HG03521 (cell line): ENCODE measurements around the gene WIPF2.
"Not testable (repeated sequence)": the region's sequence is repeated elsewhere in the genome, so short reads cannot be mapped to it uniquely, and the experiment has no call there.

Experiments used
- ATAC-seq: cut with Tn5 transposase; IDR thresholded peaks from one replicate; pipeline ENCODE4 v1.9.1; 2021; ENCODE audit warnings: mild to moderate bottlenecking, moderate library complexity; ENCODE audit not compliant: unreplicated experiment

WIPF2 gene

DNA sequence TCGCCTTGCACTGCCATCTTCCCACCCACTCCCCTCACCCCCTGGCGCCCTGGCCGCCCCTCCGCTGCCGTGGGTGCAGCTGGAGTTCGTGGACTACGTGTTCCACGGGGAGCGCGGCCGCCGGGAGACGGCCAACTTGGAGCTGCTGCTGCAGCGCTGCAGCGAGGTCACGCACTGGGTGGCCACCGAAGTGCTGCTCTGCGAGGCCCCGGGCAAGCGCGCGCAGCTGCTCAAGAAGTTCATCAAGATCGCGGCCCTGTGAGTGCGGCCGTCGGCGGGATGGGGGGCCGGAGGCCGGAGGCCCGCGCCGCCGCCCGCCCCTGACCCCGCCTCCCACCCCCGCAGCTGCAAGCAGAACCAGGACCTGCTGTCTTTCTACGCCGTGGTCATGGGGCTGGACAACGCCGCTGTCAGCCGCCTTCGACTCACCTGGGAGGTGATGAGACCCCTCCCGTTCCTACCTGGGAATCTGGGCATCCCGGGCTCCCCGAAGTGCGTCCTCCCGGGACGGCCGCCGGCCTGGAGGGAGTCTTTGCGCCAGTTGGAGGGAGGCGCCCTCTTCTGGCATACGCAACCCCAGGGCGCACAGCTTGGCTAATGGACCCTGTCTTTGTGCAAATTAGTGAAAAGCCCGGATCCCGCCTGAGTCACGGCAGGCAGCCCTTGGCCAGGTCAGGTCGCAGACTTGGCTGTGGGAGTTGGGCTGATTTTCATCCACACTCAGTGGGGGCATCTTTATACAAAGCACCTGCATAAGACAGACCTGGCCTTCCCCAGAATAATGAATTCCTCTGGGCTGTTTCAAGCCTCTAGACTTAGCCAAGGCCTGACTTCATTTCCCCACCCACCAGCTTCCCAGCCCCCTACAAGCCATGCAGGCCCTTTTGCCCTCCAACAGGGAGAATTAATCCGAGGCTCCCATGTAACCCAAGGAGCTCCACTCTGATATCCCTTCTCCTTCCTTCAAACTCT is 27.6 kb upstream of the WIPF2 start:
- no peak for ATAC-seq

GRCh38 chr17:40192961-40193360 is 26.1 kb upstream of the WIPF2 start:
- no peak for ATAC-seq

DNA sequence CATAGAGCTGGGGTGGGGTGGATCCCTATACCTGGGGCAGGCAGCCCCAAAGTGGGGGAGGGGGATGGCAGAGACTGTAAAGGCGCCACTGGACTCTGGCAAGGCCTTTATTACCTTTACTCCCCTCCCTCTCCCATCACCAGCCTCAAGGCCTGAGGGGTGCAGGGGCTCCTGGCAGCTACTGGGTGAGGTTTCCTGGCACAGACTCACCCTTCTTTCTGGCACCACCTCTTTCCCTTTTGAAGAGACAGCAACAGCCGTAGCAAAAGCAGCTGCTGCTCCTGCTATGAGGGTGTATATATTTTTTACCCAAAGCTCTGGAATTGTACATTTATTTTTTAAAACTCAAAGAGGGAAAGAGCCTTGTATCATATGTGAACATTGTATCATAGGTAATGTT is 24.3 kb upstream of the WIPF2 start:
- ATAC-seq = no peak

- no peak for ATAC-seq
Observed at GRCh38 chr17:40197550-40197949, 21.6 kb upstream of the WIPF2 start.

GRCh38 chr17:40197965-40198456 is 21.1 kb upstream of the WIPF2 start:
- ATAC-seq = not testable (repeated sequence)

DNA sequence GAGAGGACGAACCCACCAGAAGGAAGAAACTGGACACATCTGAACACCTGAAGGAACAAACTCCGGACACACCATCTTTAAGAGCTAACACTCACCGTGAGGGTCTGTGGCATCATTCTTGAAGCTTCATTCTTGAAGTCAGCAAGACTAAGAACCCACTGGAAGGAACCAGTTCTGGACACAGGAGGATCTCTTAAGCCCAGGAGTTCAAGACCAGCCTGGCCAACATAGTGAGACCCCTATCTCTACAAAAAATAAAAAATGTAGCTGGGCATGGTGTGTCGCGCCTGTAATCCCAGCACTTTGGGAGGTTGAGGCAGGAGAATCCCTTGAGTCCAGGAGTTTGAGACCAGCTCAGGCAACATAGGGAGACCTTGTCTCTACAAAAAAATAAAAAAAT is 20.5 kb upstream of the WIPF2 start:
- ATAC-seq = no peak

DNA sequence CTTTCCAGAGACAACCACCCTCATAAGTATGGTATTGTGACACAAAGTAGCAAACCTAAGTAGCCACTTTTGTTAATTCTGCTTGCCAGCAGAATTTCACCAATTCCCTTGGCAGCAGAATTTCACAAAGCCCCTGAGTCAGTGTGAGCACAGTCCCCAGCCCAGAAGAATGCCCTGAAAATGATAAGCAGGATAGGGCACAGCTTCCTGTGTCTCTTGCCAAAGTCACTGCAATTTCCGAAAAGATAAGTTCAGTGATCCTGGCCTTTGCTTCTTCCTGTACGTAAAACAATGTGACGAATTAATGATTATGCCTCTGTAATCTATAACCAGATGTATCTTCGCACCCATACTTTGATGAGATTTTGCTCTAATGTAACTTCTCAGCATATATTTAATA is 16.0 kb upstream of the WIPF2 start:
- ATAC-seq = no peak

DNA sequence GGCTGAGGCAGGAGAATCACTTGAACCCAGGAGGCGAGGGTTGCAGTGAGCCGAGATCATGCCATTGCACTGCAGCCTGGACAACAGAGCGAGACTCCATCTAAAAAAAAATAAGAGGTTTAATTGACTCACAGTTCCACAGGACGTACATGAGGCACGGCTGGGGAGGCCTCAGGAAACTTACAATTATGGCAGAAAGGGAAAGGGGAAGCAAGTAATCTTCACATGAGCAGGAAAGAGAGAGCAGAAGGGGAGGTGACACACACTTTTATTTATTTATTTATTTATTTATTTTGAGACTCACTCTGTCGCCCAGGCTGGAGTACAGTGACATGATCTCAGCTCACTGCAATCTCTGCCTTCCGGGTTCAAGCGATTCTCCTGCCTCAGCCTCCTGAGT is 12.9 kb upstream of the WIPF2 start:
- not testable (repeated sequence) for ATAC-seq

GRCh38 chr17:40209404-40210093 is 9.6 kb upstream of the WIPF2 start:
- no peak for ATAC-seq

DNA sequence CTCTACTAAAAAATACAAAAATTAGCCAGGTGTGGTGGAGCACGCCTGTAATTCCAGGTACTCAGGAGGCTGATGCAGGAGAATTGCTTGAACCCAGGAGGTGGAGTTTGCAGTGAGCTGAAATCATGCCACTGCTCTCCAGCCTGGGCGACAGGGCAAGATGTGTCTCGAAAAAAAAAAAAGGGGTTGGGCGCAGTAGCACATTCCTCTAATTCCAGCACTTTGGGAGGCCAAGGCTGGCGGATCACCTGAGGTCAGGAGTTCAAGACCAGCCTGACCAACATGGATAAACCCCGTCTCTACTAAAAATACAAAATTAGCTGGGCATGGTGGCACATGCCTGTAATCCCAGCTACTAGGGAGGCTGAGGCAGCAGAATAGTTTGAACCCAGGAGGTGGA is 5.2 kb upstream of the WIPF2 start:
- ATAC-seq = not testable (repeated sequence)

- no peak for ATAC-seq
Observed at GRCh38 chr17:40218006-40218739, 931 bp upstream of the WIPF2 start.

DNA sequence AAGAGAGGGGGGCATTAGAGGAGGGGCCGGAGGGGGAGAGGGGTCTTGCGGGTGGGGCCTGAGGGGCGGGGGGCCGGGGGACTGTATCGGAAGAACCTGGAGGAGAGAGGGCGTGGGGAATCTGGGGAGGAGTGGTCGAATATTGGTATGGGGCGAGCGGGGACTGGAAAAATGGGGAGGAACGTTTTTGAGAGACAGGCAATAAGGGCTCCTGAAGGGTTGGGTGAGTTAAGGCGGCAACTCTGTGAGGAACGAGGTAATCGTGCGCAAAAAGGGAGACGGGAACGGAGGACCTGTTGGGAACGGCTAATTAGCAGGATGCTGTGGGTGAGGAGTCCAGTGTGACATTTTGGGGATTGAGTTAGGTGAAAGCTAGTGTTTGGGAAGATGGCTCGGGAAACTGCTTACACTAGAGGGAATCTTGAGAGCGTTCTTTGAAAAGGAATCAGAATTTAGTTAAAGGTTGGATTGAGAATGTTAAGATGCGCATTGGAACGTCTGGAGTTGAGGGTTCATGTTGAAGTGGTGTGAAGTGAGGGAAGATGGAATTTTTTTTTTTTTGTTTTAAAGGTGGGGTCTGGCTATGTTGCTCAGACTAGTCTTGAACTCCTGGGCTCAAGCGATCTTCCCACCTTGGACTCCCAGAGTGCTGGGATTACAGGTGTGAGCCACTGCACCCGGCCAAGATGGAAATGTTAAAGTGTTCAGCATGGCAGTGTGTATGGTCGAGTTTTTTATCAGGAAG is 662 bp downstream of the WIPF2 start:
- no peak for ATAC-seq

- ATAC-seq = no peak
Observed at GRCh38 chr17:40224718-40225550, 5.8 kb downstream of the WIPF2 start.

- ATAC-seq = not testable (repeated sequence)
Observed at GRCh38 chr17:40229146-40229545, 10.0 kb downstream of the WIPF2 start.

GRCh38 chr17:40230670-40231069 is 11.6 kb downstream of the WIPF2 start:
- no peak for ATAC-seq

GRCh38 chr17:40231928-40232327 is 12.8 kb downstream of the WIPF2 start:
- ATAC-seq = not testable (repeated sequence)

- no peak for ATAC-seq
Observed at GRCh38 chr17:40241252-40241834, 22.2 kb downstream of the WIPF2 start.

GRCh38 chr17:40242774-40243173 is 23.7 kb downstream of the WIPF2 start:
- no peak for ATAC-seq

- ATAC-seq = no peak
Observed at GRCh38 chr17:40243761-40244160, 24.7 kb downstream of the WIPF2 start.
